ENCODE measurements around the gene CEP95.

GRCh38 chr17:64472564-64472963, 34.2 kb upstream of the CEP95 start:
- no peak for TF ChIP-seq EZH2 (IDR thresholded peaks at IDR 0.05)
- no peak for TF ChIP-seq FOXP2 (optimal IDR thresholded peaks at IDR 0.05; ENCODE audit: control extremely low read depth, extremely low read length, insufficient read depth)
- TF ChIP-seq POLR2AphosphoS5 (IDR thresholded peaks at IDR 0.05; ENCODE audit: borderline replicate concordance, low read depth, low read length): no peak

Data from SK-N-MC (cell line).